ENCODE results near the gene FDXR. TPM values are rescaled to one million over a fixed set of nuclear protein-coding genes. Genes with fewer than 3 reads are reported as not detected.

Gene FDXR
- total RNA-seq, 1 experiment from 2014 or later: 29.7 TPM

- ChIA-PET CTCF (no interaction called here), POLR2A (no interaction called here)
- Mint-ChIP-seq H3K27ac (ENCODE audit: low read depth, unreplicated experiment) (no peak overlapping the region), H3K36me3 (ENCODE audit: insufficient read depth, unreplicated experiment) (no peaks in the 10 kb centered on the region), H3K9me3 (ENCODE audit: unreplicated experiment) (no peaks in the 10 kb centered on the region), H3K27me3 (ENCODE audit: insufficient read depth, unreplicated experiment) (no peaks in the 10 kb centered on the region), H3K4me1 (ENCODE audit: insufficient read depth, unreplicated experiment) (no peaks in the 10 kb centered on the region), H3K4me3 (ENCODE audit: unreplicated experiment) (no peak overlapping the region)
- no peak for DNase-seq (ENCODE audit: unreplicated experiment)
- no peak for TF ChIP-seq CTCF (IDR thresholded peaks at IDR 0.05; ENCODE audit: unreplicated experiment)
- intact Hi-C loops (cut with micrococcal nuclease): no loop called here
- BruUV-seq (replicated peaks): no TSS peak
Observed at GRCh38 chr17:74816905-74817620, 55.7 kb downstream of the FDXR start.

GRCh38 chr17:74815550-74816370 is 57.0 kb downstream of the FDXR start:
- intact Hi-C loops (cut with micrococcal nuclease): no loop called here
- Mint-ChIP-seq H3K9me3 (ENCODE audit: unreplicated experiment) (no peaks in the 10 kb centered on the region), H3K4me1 (ENCODE audit: insufficient read depth, unreplicated experiment) (no peaks in the 10 kb centered on the region), H3K36me3 (ENCODE audit: insufficient read depth, unreplicated experiment) (peaks cover 4% of the 10 kb centered on the region), H3K27me3 (ENCODE audit: insufficient read depth, unreplicated experiment) (no peaks in the 10 kb centered on the region), H3K4me3 (ENCODE audit: unreplicated experiment) (no peak overlapping the region), H3K27ac (ENCODE audit: low read depth, unreplicated experiment) (no peak overlapping the region)
- ChIA-PET POLR2A (interaction anchor here (0.7 kb wide), 1 partner anchor 48 kb away, joined by 3 read pairs; no protein-coding TSS in a partner anchor), CTCF (no interaction called here)
- BruUV-seq (replicated peaks): no TSS peak
- no peak for DNase-seq (ENCODE audit: unreplicated experiment)
- no peak for TF ChIP-seq CTCF (IDR thresholded peaks at IDR 0.05; ENCODE audit: unreplicated experiment)

- no TSS peak for BruUV-seq (replicated peaks)
- no peak overlapping the region for H3K4me3 Mint-ChIP-seq (ENCODE audit: unreplicated experiment)
- intact Hi-C loops (cut with micrococcal nuclease): no loop called here
Observed at GRCh38 chr17:74815067-74815466, 57.7 kb downstream of the FDXR start.

More at GRCh38 chr17:74815067-74815466, 57.7 kb downstream of the FDXR start:
- Mint-ChIP-seq H3K27me3 (ENCODE audit: insufficient read depth, unreplicated experiment) (no peaks in the 10 kb centered on the region), H3K36me3 (ENCODE audit: insufficient read depth, unreplicated experiment) (peaks cover 4% of the 10 kb centered on the region), H3K9me3 (ENCODE audit: unreplicated experiment) (no peaks in the 10 kb centered on the region), H3K27ac (ENCODE audit: low read depth, unreplicated experiment) (no peak overlapping the region), H3K4me1 (ENCODE audit: insufficient read depth, unreplicated experiment) (no peaks in the 10 kb centered on the region)
- POLR2A ChIA-PET: interaction anchor here (0.7 kb wide), 1 partner anchor 49 kb away, joined by 3 read pairs; no protein-coding TSS in a partner anchor
- TF ChIP-seq CTCF (IDR thresholded peaks at IDR 0.05; ENCODE audit: unreplicated experiment): no peak
- CTCF ChIA-PET: no interaction called here
- no peak for DNase-seq (ENCODE audit: unreplicated experiment)

Measured in MCF 10A (cell line).